Measurements from ENCODE around the gene EXOC7. TPM values are rescaled to one million over a fixed set of nuclear protein-coding genes. Genes with fewer than 3 reads are reported as not detected.

Gene EXOC7
- total RNA-seq, 1 donor from 2014 or later, result 79.8 TPM

DNA sequence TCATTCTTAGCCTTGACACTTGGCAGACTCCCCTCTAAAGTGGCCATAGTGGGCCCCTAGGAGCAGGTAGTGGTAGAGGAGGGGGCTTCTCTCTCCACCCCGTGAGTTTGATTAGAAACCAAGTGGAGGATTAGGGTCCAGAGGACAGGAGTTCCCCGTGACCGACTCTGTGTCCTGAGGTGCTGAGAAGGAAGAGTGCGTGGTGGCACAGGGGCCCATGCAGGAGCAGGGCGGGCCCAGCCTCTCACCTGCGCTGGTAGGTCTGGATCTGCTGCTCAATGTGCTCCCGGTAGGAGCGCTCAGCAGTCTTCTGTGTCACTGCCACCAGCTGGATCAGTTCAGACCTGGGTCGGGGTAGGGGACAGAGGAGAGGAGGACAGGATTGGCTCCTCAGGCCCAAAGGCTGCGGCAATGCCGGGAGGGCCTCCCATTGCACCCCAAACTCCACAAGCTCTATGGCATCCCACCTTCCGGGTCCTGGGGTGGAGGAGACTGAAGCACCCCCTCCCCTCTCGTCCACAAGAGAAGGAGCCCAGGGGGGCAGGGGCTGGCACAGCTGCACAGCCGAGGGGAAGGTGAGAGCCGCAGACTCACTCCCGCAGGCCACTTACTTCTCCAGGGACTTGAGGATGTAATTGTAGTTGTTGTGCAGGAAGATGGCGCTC lies 18.4 kb downstream of the EXOC7 start:
- no peak overlapping the region for H3K27ac ChIP-seq
- no peak overlapping the region for H3K4me3 ChIP-seq
- no peaks in the 10 kb centered on the region for H3K27me3 ChIP-seq
- H3K4me1 ChIP-seq, result peaks cover 6% of the 10 kb centered on the region
- H3K36me3 ChIP-seq, result peaks cover 0 to 71% of the 10 kb centered on the region in 2 donors
- intact Hi-C loops (cut with DNase I), result no loop called here
- DNase-seq (ENCODE audit: extremely low spot score in 2 of 2), result no peak
- TF ChIP-seq, protein P1, sequence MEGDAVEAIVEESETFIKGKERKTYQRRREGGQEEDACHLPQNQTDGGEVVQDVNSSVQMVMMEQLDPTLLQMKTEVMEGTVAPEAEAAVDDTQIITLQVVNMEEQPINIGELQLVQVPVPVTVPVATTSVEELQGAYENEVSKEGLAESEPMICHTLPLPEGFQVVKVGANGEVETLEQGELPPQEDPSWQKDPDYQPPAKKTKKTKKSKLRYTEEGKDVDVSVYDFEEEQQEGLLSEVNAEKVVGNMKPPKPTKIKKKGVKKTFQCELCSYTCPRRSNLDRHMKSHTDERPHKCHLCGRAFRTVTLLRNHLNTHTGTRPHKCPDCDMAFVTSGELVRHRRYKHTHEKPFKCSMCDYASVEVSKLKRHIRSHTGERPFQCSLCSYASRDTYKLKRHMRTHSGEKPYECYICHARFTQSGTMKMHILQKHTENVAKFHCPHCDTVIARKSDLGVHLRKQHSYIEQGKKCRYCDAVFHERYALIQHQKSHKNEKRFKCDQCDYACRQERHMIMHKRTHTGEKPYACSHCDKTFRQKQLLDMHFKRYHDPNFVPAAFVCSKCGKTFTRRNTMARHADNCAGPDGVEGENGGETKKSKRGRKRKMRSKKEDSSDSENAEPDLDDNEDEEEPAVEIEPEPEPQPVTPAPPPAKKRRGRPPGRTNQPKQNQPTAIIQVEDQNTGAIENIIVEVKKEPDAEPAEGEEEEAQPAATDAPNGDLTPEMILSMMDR (IDR thresholded peaks at IDR 0.05), result no peak
- TF ChIP-seq POLR2AphosphoS5 (IDR thresholded peaks at IDR 0.05; ENCODE audit: insufficient read depth in 1 of 2, low read depth in 1 of 2), result no peak
- TF ChIP-seq POLR2A (IDR thresholded peaks at IDR 0.05), result no peak
- no peaks in the 10 kb centered on the region for H3K9me3 ChIP-seq

DNA sequence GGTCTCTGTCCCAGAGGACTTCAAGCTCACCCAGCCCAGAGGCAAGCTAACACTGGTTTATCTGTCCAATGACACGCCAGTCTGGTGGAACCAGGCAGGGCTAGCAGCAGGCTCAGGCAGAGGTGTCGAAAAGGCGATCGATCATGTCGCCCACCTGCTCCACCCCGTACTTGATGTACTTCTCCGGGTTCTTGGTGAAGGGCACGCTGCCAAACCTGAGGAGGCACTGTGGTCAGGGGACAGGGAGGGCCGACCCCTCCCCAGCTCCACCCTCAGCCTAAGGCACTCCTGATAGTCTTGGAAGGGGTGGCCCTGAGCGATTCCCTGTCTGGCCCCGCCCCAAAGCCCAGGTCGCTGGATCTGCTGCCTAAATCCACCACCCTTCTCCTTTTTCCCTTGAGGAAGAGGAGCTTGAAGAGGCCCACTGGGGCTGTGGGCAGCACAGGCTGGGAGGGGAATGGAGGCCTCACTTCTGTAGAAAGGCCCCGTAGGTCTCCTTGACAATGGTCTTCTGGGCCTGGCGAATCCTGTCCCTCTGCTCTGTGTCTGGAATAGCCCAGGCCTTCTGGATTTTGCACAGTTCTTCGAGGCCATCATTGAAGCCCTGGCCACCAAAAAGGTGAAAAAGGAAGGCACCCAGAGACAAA lies 19.9 kb downstream of the EXOC7 start:
- peaks cover 14% of the 10 kb centered on the region for H3K4me1 ChIP-seq
- peaks cover 0 to 55% of the 10 kb centered on the region in 2 donors for H3K36me3 ChIP-seq
- intact Hi-C loops (cut with DNase I), result no loop called here
- no peak for DNase-seq (ENCODE audit: extremely low spot score in 2 of 2)
- H3K27me3 ChIP-seq, result no peaks in the 10 kb centered on the region
- no peak overlapping the region for H3K4me3 ChIP-seq
- TF ChIP-seq, protein P1 (IDR thresholded peaks at IDR 0.05), result no peak
- no peak for TF ChIP-seq POLR2AphosphoS5 (IDR thresholded peaks at IDR 0.05; ENCODE audit: insufficient read depth in 1 of 2, low read depth in 1 of 2)
- no peak for TF ChIP-seq POLR2A (IDR thresholded peaks at IDR 0.05)
- H3K9me3 ChIP-seq, result no peaks in the 10 kb centered on the region
- H3K27ac ChIP-seq, result no peak overlapping the region

DNA sequence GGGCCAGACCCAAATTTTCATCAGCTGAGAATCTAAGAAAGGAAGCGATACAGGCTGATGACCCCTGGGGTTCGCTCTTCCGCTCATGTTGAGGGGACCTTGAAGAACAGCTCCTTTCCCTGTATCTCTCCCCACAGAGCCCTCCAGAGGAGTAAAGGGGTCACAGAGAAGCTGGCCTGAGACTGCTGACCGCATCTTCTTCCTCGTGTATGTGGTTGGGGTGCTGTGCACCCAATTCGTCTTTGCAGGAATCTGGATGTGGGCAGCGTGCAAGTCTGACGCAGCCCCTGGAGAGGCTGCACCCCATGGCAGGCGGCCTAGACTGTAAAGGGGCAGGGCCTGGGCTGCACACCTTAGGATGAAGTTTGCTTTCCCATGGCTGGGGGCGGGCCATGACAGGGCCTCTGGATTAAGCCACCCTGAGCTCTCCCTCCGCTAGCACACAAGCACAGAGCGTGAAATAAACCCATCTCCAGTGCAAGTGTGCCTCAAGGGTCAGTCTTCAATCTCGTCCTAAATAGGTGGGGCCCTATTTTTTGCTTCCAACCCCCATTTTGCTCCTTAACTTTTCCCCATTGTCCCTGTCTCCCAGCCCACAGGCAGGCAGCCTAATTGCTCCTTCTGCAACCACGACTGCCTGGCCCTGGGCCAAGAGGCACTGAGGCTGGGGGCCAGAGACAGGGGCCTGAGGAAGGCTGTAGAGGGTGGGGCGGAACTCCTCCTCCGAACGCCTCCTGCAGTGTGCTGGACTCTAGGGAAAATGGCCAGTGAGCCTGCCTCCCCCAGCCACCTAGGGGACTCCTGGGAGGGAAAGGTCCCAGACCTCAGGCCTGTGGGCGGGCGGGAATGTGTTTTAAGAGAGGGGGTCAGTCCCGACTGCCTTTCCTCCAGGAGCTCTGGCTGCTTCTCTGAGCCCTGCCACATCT lies 21.0 kb downstream of the EXOC7 start:
- Histone ChIP-seq H3K27me3 (no peaks in the 10 kb centered on the region), H3K4me3 (no peak overlapping the region), H3K36me3 (peaks cover 0 to 45% of the 10 kb centered on the region in 2 donors), H3K9me3 (no peaks in the 10 kb centered on the region), H3K27ac (no peak overlapping the region), H3K4me1 (peaks cover 14% of the 10 kb centered on the region)
- no peak for DNase-seq (ENCODE audit: extremely low spot score in 2 of 2)
- TF ChIP-seq, protein P1 (IDR thresholded peaks at IDR 0.05), result no peak
- TF ChIP-seq POLR2AphosphoS5 (IDR thresholded peaks at IDR 0.05; ENCODE audit: insufficient read depth in 1 of 2, low read depth in 1 of 2) (no peak), POLR2A (IDR thresholded peaks at IDR 0.05) (no peak)
- intact Hi-C loops (cut with DNase I), result no loop called here

DNA sequence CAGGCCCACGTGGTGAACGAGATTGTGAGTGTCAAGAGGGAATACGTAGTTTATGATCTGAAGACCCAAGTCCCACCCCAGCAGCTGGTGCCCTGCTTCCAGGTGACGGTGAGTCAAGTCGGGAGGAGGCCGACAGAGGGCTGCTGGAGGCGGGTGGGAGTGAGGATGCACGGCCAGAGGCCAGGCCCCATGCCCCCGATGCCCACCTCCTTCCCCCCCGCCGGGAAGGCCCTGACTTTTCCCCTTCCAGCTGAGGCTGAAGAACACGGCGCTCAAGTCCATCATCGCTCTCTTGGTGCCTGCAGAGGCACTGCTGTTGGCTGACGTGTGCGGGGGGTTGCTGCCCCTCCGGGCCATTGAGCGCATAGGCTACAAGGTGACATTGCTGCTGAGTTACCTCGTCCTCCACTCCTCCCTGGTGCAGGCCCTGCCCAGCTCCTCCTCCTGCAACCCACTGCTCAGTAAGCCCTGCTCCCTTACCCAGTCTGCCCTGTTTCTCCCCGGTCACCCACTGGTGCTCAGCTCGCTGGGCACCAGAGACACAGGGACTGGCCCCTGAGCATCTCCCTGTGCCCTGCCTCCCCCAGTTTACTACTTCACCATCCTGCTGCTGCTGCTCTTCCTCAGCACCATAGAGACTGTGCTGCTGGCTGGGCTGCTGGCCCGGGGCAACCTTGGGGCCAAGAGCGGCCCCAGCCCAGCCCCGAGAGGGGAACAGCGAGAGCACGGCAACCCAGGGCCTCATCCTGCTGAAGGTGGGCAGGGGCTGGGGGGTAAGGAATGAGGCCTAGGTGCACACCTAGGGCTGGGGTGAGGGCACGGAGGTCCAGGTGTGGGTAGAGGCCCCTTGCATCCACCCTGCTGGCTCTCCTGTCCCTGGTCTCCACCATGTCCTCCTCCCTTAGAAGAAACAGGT lies 22.0 kb downstream of the EXOC7 start:
- Histone ChIP-seq H3K36me3 (peaks cover 0 to 36% of the 10 kb centered on the region in 2 donors), H3K4me1 (peaks cover 23% of the 10 kb centered on the region), H3K9me3 (no peaks in the 10 kb centered on the region), H3K4me3 (no peak overlapping the region), H3K27ac (no peak overlapping the region), H3K27me3 (peaks cover 5% of the 10 kb centered on the region)
- intact Hi-C loops (cut with DNase I), result no loop called here
- TF ChIP-seq, protein P1 (IDR thresholded peaks at IDR 0.05), result no peak
- TF ChIP-seq POLR2A (IDR thresholded peaks at IDR 0.05), result no peak
- peak in 1 of 2 donors; percentile 15 for TF ChIP-seq POLR2AphosphoS5 (IDR thresholded peaks at IDR 0.05; ENCODE audit: insufficient read depth in 1 of 2, low read depth in 1 of 2)
- no peak for DNase-seq (ENCODE audit: extremely low spot score in 2 of 2)

Measured in vagina (tissue), 2 donors.